Activated CD4-positive, alpha-beta T cell treated with anti-CD3 and anti-CD28 coated beads, Interleukin-10, Interleukin-2, amounts not matched to agents 100 ng/mL and 50 ng/mL, durations not matched to agents 16 hours and 8 hours (primary cell): ENCODE measurements around the gene ZMAT5.

Source experiments
- DNase-seq: peaks from one replicate; pipeline ENCODE4 v3.0.0-alpha.2; 2020

ZMAT5 gene

GRCh38 chr22:29751669-29752068, 15.1 kb downstream of the ZMAT5 start:
- no peak for DNase-seq

- peak; percentile 63 for DNase-seq
Observed at GRCh38 chr22:29750559-29751538, 16.0 kb downstream of the ZMAT5 start.

- DNase-seq: no peak
Observed at GRCh38 chr22:29750029-29750428, 16.8 kb downstream of the ZMAT5 start.

- DNase-seq: no peak
Observed at GRCh38 chr22:29748248-29748893, 18.4 kb downstream of the ZMAT5 start.

- DNase-seq: no peak
Observed at GRCh38 chr22:29747832-29748231, 19.0 kb downstream of the ZMAT5 start.

- DNase-seq: no peak
Observed at GRCh38 chr22:29744902-29745301, 21.9 kb downstream of the ZMAT5 start.

- DNase-seq: no peak
Observed at GRCh38 chr22:29742326-29742725, 24.5 kb downstream of the ZMAT5 start.

- no peak for DNase-seq
Observed at GRCh38 chr22:29741926-29742325, 24.9 kb downstream of the ZMAT5 start.

GRCh38 chr22:29740216-29740615, 26.6 kb downstream of the ZMAT5 start:
- no peak for DNase-seq

GRCh38 chr22:29739346-29739875, 27.4 kb downstream of the ZMAT5 start:
- DNase-seq: no peak

- no peak for DNase-seq
Observed at GRCh38 chr22:29738118-29738815, 28.5 kb downstream of the ZMAT5 start.

- no peak for DNase-seq
Observed at GRCh38 chr22:29737251-29738117, 29.3 kb downstream of the ZMAT5 start.

- DNase-seq: no peak
Observed at GRCh38 chr22:29735416-29735815, 31.4 kb downstream of the ZMAT5 start.

GRCh38 chr22:29734838-29735237, 32.0 kb downstream of the ZMAT5 start:
- no peak for DNase-seq

GRCh38 chr22:29734406-29734805, 32.4 kb downstream of the ZMAT5 start:
- no peak for DNase-seq

- no peak for DNase-seq
Observed at GRCh38 chr22:29733362-29734201, 33.2 kb downstream of the ZMAT5 start.

GRCh38 chr22:29732883-29733282, 33.9 kb downstream of the ZMAT5 start:
- DNase-seq: no peak

- no peak for DNase-seq
Observed at GRCh38 chr22:29731058-29731850, 35.6 kb downstream of the ZMAT5 start.

- DNase-seq: no peak
Observed at GRCh38 chr22:29729161-29729560, 37.6 kb downstream of the ZMAT5 start.

GRCh38 chr22:29727131-29727523, 39.7 kb downstream of the ZMAT5 start:
- DNase-seq: peak; percentile 35
